Measurements from ENCODE around the gene KDM6B.
A peak's percentile ranks its signal among the peaks of the same experiment; 100 is the strongest.

Gene KDM6B

GRCh38 chr17:7825206-7825990 lies 8.6 kb upstream of the KDM6B start:
- Histone ChIP-seq H3K9me3 (ENCODE audit: control insufficient read depth, insufficient read depth, low read depth, low read length) (no peaks in the 10 kb centered on the region), H3K36me3 (ENCODE audit: control insufficient read depth in 2 of 2, insufficient read depth in 1 of 2, low read length in 2 of 2) (no peaks in the 10 kb centered on the region), H3K4me3 (ENCODE audit: low read depth, low read length) (no peak overlapping the region), H3K4me1 (ENCODE audit: control insufficient read depth, insufficient read depth, low read length) (no peaks in the 10 kb centered on the region), H3K27ac (ENCODE audit: extremely low read depth, low read depth, low read length) (no peak overlapping the region)
- TF ChIP-seq ZNF146 (tag by site-specific recombination; IDR thresholded peaks at IDR 0.05): no peak
- TF ChIP-seq PRDM1 (tag by site-specific recombination; IDR thresholded peaks at IDR 0.05): peak; percentile 93
- TF ChIP-seq CTCF (tag by site-specific recombination; IDR thresholded peaks at IDR 0.05): peak; percentile 73; the same call in 1 of the 2 replicates
- POLR2A ChIA-PET: interaction anchor here (0.9 to 1.9 kb wide), 5 partner anchors 13 to 82 kb away, joined by 3 to 13 read pairs (median 3); partner anchors contain the start of gene NAA38
- CTCF ChIA-PET: interaction anchor here (0.6 to 3.2 kb wide), 25 partner anchors 8 to 232 kb away, joined by 3 to 39 read pairs (median 4); partner anchors contain the start of genes CYB5D1, KDM6B and NAA38

- TF ChIP-seq ZNF10 (tag by site-specific recombination; IDR thresholded peaks at IDR 0.05) (0 out of 2 replicates have a peak, but pooled peaks have one; percentile 19), ZNF785 (tag by site-specific recombination; IDR thresholded peaks at IDR 0.05) (no peak)
- no peaks in the 10 kb centered on the region for H3K36me3 ChIP-seq (ENCODE audit: control insufficient read depth in 2 of 2, insufficient read depth in 1 of 2, low read length in 2 of 2)
- ChIA-PET POLR2A (interaction anchor here (1.1 to 6.1 kb wide), 2 partner anchors 11 to 26 kb away, joined by 3 to 42 read pairs; partner anchors contain the start of genes CYB5D1, NAA38 and TMEM88), CTCF (interaction anchor here (0.6 to 1.9 kb wide), 5 partner anchors 28 to 227 kb away, joined by 3 to 5 read pairs (median 3); no protein-coding TSS in a partner anchor)
- peaks cover 5% of the 10 kb centered on the region; the same call in 1 of the 2 replicates for H3K4me1 ChIP-seq (ENCODE audit: control insufficient read depth, insufficient read depth, low read length)
- H3K4me3 ChIP-seq (ENCODE audit: low read depth, low read length): no peak overlapping the region
- no peak overlapping the region for H3K27ac ChIP-seq (ENCODE audit: extremely low read depth, low read depth, low read length)
- H3K9me3 ChIP-seq (ENCODE audit: control insufficient read depth, insufficient read depth, low read depth, low read length): no peaks in the 10 kb centered on the region
Measured at GRCh38 chr17:7830616-7831015, 3.4 kb upstream of the KDM6B start.

GRCh38 chr17:7831233-7831632 lies 2.8 kb upstream of the KDM6B start:
- Histone ChIP-seq H3K27ac (ENCODE audit: extremely low read depth, low read depth, low read length) (no peak overlapping the region), H3K9me3 (ENCODE audit: control insufficient read depth, insufficient read depth, low read depth, low read length) (no peaks in the 10 kb centered on the region), H3K4me3 (ENCODE audit: low read depth, low read length) (no peak overlapping the region), H3K36me3 (ENCODE audit: control insufficient read depth in 2 of 2, insufficient read depth in 1 of 2, low read length in 2 of 2) (no peaks in the 10 kb centered on the region), H3K4me1 (ENCODE audit: control insufficient read depth, insufficient read depth, low read length) (peaks cover 5% of the 10 kb centered on the region; the same call in 1 of the 2 replicates)
- ChIA-PET POLR2A (interaction anchor here (1.1 to 6.1 kb wide), 2 partner anchors 11 to 25 kb away, joined by 3 to 42 read pairs; partner anchors contain the start of genes CYB5D1, NAA38 and TMEM88), CTCF (interaction anchor here (0.8 to 1.9 kb wide), 6 partner anchors 8 to 226 kb away, joined by 3 to 5 read pairs (median 4); no protein-coding TSS in a partner anchor)
- TF ChIP-seq ZNF544 (tag by site-specific recombination; IDR thresholded peaks at IDR 0.05) (no peak), ZNF48 (tag by site-specific recombination; IDR thresholded peaks at IDR 0.05) (no peak), ZSCAN5A (tag by site-specific recombination; IDR thresholded peaks at IDR 0.05) (no peak), ZNF140 (tag by site-specific recombination; IDR thresholded peaks at IDR 0.05) (no peak)

- ChIA-PET POLR2A (interaction anchor here (4.2 to 6.1 kb wide), 2 partner anchors 11 to 24 kb away, joined by 42 to 56 read pairs; partner anchors contain the start of genes CYB5D1, NAA38 and TMEM88), CTCF (interaction anchor here (0.6 to 3.4 kb wide), 11 partner anchors 9 to 225 kb away, joined by 3 to 13 read pairs (median 4); no protein-coding TSS in a partner anchor)
- no peaks in the 10 kb centered on the region for H3K9me3 ChIP-seq (ENCODE audit: control insufficient read depth, insufficient read depth, low read depth, low read length)
- H3K4me1 ChIP-seq (ENCODE audit: control insufficient read depth, insufficient read depth, low read length): peaks cover 11% of the 10 kb centered on the region
- peak; percentile 97 for TF ChIP-seq PRDM10 (tag by site-specific recombination; IDR thresholded peaks at IDR 0.05)
- TF ChIP-seq ZNF366 (tag by site-specific recombination; conservative IDR thresholded peaks at IDR 0.05): no peak
- no peak for TF ChIP-seq ZNF704 (tag by site-specific recombination; IDR thresholded peaks at IDR 0.05)
- no peak overlapping the region for H3K4me3 ChIP-seq (ENCODE audit: low read depth, low read length)
- no peaks in the 10 kb centered on the region for H3K36me3 ChIP-seq (ENCODE audit: control insufficient read depth in 2 of 2, insufficient read depth in 1 of 2, low read length in 2 of 2)
- no peak overlapping the region for H3K27ac ChIP-seq (ENCODE audit: extremely low read depth, low read depth, low read length)
Measured at GRCh38 chr17:7832431-7832830, 1.6 kb upstream of the KDM6B start.
